SKM-1 treated with dmso at 0.1 percent for 144 hours (cell line): ENCODE results near the gene BTBD6.

Source experiments
- DNase-seq: peaks from one replicate; lab custom pipeline; 2025; ENCODE audit not compliant: unreplicated experiment; lab: John Stamatoyannopoulos, UW

Gene BTBD6

GRCh38 chr14:105229099-105229655, 19.2 kb upstream of the BTBD6 start:
- DNase-seq, result no peak

DNA sequence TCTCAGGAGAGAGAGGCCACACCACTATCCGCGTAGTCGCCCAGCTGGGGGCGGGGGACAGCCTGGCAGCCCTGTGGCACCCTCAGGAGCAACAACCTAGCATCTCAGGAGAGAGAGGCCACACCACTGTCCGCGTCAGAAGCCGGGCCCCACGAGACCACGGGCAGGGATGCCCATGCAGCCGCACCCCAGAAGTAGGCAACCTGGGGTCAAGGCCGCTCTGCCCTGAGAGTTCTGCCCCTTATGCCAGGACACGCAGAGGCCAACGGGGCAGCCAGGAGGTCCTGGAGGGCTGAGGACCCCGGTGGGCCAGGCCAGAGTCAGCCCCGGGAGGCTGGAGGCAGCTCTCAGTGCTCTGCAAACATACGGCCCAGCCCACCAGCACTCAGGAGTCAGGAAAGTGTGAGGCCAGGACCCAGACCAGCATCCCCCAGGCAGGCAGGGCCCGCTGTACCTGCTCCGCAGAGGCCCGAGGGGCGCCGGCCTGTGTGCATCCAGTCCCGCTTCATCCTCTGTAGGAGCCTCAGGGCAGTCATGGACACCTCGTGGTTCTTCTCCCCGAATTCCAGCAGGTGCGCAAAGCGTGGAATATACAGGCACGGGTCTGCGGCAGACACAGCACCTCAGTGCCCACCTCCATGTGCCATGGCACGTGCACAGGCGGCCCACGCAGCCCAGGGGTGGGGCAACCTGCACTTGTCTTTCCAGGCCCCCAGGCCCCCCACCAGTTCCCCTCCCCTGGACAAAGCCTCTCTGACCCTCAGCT, 7.3 kb upstream of the BTBD6 start:
- no peak for DNase-seq

DNA sequence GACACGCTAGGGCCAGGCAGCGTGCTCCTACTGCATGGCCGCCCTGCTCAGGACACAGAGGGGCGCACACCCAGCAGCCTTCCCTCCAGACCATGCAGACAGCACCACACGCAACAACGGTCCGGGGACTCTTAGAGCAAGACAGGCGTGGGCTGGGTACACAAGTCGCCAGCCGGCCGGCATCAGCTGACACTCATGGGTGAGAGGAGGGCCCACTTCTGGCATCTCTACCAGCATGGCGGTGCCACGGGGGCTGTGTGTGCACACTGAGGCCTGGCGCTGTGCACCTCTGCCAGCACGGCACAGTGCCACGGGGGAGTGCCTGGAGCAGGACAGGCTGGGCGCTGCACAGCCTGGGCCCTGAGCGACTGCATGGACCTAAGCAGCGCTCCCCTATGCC, 6.7 kb upstream of the BTBD6 start:
- no peak for DNase-seq

DNA sequence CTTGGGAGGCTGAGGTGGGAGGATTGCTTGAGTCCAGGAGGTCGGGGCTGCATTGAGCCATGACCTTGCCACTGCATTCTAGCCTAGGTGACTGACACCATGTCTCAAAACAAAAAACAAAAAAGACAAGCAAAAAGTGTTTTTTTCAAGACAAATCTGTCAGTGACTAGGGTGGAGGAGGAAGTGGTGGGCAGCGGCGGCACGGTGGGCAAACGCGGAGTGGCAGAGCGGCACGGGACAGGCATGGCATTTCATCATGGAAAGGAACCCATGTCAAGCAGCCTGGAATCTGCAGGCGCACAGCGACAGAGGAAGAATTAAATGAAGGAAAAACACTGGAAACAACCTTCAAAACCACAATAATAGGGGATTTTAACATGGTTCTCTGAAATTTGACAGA, 4.0 kb upstream of the BTBD6 start:
- no peak for DNase-seq

DNA sequence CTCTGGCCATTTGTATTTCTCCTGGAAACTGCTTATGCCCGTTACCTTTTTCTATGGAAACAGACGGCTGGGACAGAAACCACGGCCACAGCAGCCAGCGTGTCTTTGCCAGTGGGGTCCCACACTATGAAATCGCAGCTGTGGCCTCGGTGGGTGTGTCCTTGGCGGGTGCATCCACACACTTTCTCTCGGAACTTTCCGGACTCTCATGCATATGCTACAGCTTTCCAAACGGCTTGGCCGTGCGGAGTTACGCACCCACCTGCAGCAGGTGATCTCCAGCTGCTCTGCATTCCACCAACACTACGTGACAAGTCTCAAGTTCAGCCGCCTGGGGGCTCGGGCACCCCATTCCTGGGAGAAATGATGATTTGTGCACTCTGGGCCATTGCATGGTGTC, 1.3 kb upstream of the BTBD6 start:
- no peak for DNase-seq

DNA sequence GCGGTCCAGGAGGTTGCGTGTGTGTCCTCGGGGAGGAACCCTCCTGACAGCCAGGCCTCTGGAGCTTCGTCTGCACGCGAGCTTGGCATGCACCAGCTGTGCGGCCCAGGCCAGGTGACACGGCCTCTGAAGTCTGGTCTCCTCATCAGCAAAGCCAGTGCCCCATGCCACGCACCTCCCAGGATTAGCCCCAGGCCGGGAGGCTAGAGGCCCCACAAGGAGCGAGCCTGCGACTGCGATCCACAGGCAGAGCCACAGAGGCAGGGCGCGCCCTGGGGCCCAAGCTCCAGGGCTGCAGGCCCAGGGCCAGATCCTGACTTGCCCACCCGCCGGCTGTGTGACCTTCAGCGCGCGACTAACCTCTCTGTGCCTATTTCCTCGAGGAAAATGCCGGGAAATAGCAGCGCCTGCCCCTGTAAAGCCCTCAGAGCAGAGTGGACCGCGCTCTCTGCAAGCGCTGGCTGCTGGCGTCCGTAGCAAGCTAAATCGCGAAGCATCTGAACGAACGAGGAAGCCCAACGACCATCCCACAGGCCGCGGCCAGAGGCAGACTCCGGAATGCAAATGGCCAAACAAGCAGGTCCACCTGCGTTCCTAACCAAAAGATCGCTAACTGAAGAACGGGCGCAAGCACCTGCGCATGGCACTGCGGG, 492 bp upstream of the BTBD6 start:
- DNase-seq, result no peak

DNA sequence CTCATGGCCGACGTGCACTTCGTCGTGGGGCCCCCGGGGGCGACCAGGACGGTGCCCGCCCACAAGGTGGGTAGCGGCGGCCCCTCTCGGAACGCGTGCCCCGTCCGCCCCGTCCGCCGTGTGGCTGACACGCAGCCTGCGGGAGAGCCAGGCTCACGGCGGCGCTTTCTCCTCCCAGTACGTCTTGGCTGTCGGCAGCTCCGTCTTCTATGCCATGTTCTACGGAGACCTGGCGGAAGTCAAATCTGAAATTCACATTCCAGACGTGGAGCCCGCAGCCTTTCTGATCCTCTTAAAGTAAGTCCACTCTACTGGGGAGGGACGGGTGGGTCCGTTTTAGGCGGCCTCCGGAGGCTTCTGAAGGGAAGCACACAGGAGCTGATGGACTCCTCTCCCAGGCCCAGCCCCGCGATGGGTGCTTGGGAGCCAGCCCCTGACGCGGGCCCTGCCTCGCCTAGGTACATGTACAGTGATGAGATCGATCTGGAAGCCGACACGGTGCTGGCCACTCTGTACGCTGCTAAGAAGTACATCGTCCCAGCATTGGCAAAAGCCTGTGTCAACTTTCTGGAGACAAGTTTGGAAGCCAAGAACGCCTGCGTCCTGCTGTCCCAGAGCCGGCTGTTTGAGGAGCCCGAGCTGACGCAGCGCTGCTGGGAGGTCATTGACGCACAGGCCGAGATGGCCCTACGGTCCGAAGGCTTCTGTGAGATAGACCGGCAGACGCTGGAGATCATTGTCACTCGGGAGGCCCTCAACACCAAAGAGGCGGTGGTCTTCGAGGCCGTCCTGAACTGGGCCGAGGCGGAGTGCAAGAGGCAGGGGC, 1.1 kb downstream of the BTBD6 start:
- DNase-seq, result no peak

GRCh38 chr14:105250008-105250366, 1.7 kb downstream of the BTBD6 start:
- DNase-seq, result no peak

GRCh38 chr14:105250986-105251385, 2.7 kb downstream of the BTBD6 start:
- no peak for DNase-seq

DNA sequence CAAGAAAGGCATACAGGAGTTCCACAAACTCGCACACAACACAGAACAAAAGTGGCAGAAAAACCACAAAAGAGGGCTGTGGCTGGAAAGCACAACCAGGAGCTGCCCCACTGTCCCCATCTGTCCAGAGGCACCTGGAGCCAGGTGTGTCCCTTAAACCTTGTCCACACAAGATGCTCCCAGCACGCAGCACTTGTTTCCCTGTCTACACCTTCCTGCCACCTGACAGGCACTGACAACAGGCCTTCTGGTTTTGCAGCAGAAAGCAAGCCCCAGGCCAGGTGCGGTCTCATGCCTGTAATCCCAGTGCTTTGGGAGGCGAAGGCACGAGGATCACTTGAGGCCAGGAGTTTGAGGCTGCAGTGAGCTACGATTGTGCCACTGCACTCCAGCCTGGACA, 3.6 kb downstream of the BTBD6 start:
- DNase-seq, result no peak

- no peak for DNase-seq
Measured at GRCh38 chr14:105252552-105253328, 4.4 kb downstream of the BTBD6 start.

DNA sequence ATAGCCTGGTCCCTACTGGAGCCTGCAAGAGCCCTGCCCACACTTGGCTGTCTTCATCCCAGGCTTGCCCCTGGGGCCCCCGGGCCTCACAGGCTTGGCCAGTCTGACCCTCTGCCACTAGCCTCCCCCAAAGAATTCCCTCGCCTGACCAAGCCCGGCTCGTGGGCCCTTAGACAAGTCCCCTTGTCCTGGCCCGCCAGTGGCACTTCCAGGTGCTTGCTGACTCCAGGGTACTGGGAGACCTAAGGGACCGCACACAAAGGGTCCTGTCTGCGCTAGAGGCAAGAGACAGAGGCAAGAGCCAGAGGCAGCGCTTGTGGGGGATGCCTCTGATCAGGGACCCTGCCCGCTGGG, 5.0 kb downstream of the BTBD6 start:
- DNase-seq, result no peak

DNA sequence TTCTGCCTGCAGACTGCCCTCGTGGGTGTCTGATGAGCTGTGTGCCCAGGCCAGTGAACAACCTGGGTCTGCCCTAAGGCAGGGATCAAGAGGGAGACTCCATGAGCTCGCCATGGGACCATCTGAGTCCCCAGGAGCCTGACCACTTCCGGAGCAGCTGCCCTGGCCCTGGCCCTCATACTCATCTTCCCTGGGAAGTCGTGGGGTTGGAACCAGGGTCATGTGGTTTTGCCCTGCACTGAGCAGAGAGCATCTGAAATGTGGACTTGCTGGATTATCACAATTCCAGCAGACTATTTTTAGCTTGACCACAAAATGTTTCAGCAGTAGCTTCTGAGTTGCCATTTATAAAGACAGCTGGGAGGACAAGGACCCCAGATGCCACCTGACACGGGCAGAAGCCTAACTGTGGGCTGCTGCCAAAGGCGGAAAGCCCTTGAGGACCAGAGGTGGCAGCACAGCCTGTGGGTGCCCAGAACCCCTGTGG, 6.7 kb downstream of the BTBD6 start:
- no peak for DNase-seq

GRCh38 chr14:105256292-105256960, 8.1 kb downstream of the BTBD6 start:
- no peak for DNase-seq

GRCh38 chr14:105257464-105257863, 9.1 kb downstream of the BTBD6 start:
- no peak for DNase-seq

DNA sequence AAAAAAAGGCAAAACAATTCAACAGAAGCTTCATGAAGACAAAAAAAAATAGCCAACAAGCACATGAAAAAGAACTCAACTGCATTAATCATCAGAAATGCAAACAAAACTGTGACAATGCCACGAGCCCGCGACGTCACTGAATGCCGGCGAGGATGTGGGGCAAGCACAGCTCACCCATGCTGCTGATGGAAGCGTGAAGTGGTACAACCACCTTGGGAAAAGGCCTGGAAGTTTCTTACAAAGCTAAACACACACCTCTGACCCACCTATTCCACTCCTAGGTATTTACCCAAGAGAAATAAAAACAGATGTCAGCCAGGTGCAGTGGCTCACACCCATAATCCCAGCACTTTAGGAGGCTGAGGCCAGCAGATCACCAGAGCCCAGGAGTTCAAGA, 10.5 kb downstream of the BTBD6 start:
- DNase-seq, result no peak

DNA sequence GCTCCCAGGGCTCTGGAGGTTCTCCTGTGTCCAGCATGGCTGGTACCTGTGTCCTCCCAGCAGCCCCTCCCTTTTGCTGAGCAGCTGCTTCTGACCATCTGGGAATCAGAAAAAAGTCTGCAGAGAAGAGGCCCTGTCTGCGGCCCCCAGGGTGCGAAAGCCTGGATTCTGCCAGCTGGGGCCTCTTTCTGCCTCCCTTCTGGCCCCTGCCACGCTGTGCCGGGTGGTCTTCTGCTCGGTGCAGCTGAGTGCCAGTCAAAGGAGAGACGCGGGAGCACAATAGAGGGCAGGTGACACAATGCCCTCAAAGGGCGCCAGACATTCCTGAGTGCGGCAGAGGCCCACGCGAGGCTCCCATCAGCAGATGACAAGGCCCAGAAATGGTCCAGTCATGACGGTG, 12.6 kb downstream of the BTBD6 start:
- DNase-seq, result no peak

- no peak for DNase-seq
Measured at GRCh38 chr14:105261781-105262180, 13.4 kb downstream of the BTBD6 start.

- no peak for DNase-seq
Measured at GRCh38 chr14:105267820-105268548, 19.7 kb downstream of the BTBD6 start.
